HL-60 (cell line): ENCODE data around the gene PTTG1IP.

ENCODE experiments used
- DNase-seq, 2 experiments: peaks; one replicate each; pipeline ENCODE4 v3.0.0-alpha.2; 2010 to 2020; ENCODE audit warnings: low read depth in 1 of 2, low spot score in 1 of 2
- H3K27ac ChIP-seq: fragments of 250-450 bp; sonication (Bioruptor Pico); replicated peaks from 2 replicates; pipeline ENCODE4 v1.5.1; 2020; ENCODE audit warnings: mild to moderate bottlenecking, moderate library complexity
- H3K27me3 ChIP-seq: fragments of 250-450 bp; sonication (Bioruptor Pico); 2 replicates; pipeline ENCODE4 v1.5.1; 2021; ENCODE audit warnings: mild to moderate bottlenecking, moderate library complexity; ENCODE audit not compliant: insufficient read depth, poor library complexity, severe bottlenecking
- H3K4me3 ChIP-seq: replicated peaks from 2 replicates; pipeline ENCODE4 v1.5.1; 2011; ENCODE audit warnings: mild to moderate bottlenecking, control low read depth, low read length; ENCODE audit not compliant: insufficient read depth
- CTCF ChIP-seq: IDR thresholded peaks from one replicate; pipeline ENCODE4 v1.5.1; 2011; ENCODE audit warnings: low read length, control low read depth, inconsistent platforms; ENCODE audit not compliant: insufficient read depth
- GABPA ChIP-seq: IDR thresholded peaks from 2 replicates; pipeline ENCODE4 v1.6.1; 2012; ENCODE audit warnings: low read depth
- POLR2AphosphoS5 ChIP-seq: IDR thresholded peaks from 2 replicates; pipeline ENCODE4 v1.6.1; 2012; ENCODE audit warnings: low read depth
- REST ChIP-seq: IDR thresholded peaks from 2 replicates; pipeline ENCODE4 v1.6.1; 2012; ENCODE audit warnings: low read depth; ENCODE audit not compliant: insufficient replicate concordance
- SPI1 ChIP-seq: IDR thresholded peaks from 2 replicates; pipeline ENCODE4 v1.6.1; 2012; ENCODE audit warnings: low read depth, mild to moderate bottlenecking, borderline replicate concordance

PTTG1IP gene

DNA sequence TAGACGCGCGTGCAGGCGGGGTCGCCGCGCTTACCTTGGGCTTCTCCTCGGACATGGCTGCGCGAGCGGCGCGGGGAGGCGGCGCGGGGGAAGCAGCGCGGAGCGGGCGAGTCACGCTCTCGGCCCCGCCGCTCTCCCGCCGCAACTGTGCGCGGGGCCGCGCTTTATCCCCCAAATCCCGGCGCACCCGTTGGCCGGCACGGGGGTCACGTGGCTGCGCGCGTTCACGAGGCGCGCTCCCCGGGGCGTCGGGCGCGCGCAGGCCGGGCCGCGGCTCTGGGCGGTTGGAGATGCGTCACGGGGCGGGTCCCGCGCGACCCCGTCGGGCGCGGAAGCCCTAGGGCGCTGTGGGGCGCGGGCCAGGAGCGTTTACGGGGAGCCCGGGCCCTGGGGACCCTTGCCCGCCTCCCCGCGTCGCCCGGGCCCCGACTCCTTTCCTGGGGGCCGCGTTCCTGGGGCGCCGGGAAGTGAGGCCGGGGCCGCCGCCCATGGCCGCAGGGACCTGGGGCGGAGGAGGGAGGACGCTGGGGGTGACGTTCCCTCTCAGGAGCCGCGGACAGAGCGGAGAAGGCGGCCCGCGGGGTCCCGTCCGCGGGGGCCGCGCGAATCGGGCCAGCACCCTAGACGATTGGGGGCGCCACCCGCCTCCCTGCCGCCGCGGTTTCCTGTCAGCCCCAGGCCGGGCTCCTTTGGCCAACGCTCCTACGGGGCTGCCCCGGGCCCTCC, 55.4 kb downstream of the PTTG1IP start, which contains the start of gene SUMO3:
Gene SUMO3, minus strand, starts transcription at position 149 of the 726 bp plus-strand sequence. Its CDS starts 94 bp downstream, at position 55.
- peak within 1 kb of the TSS; percentile 89 for H3K27ac ChIP-seq
- DNase-seq, result peak; percentile 73 to 77
- TF ChIP-seq POLR2AphosphoS5 (peak; percentile 60; the same call in 1 of the 2 replicates), GABPA (no peak)
- no peaks in the 10 kb centered on the region for H3K27me3 ChIP-seq
- H3K4me3 ChIP-seq, result peak within 1 kb of the TSS; percentile 83

DNA sequence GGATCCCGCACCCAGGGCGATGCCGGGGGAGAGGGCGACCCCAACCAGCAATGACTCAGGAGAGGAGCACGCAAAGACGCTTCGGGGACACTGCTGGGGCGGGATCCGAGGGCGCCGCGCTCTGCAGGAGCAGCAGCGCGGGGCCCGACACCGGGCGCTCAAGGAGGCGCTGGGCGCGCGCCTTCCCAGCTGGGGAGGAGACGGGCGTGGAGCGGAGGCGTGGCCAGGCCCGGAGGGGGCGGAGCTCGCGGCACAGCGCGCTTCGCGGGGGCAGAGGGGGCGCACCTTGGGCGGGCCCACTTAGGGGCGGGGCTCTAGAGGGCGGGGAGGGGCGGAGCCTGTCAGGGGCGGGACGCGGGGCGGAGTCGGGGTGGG, 56.0 kb downstream of the PTTG1IP start:
- Histone ChIP-seq H3K27ac (peak overlapping the region; percentile 52; the same call in 1 of the 2 replicates), H3K4me3 (peak overlapping the region; percentile 83), H3K27me3 (no peaks in the 10 kb centered on the region)
- peak; percentile 88 for DNase-seq
- no peak for TF ChIP-seq REST
- no peak for TF ChIP-seq GABPA
- no peak for TF ChIP-seq SPI1
- TF ChIP-seq POLR2AphosphoS5, result no peak
- no peak for TF ChIP-seq CTCF

DNA sequence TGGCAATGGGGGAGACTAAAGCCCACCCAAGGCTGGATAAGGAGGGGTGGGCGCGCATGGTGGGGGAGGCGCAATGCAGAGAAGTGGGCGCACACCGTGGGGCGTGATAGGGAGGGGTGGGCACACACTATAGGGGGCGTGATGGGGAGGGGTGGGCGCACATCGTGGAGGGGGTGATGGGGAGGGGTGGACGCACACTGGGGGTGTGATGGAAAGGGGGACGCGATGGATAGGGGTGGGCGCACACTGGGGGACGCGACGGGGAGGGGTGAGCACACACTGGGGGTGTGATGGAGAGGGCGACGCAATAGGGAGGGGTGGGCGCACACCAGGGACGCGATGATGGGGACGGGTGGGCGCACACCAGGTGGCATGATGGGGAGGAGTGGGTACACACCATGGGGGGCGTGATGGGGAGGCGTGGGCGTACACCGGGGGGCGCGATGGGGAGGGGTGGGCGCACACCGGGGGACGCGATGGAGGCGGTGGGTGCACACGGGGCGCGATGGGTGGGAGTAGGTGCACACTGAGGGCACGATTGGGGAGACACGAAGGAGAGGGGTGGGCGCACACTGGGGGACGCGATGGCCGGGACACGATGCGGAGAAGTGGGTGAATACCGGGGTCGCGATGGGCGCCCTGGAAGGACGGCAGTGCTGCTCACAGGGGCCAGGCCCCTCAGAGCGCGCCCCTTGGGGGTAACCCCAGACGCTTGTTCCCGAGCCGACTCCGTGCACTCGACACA, 56.6 kb downstream of the PTTG1IP start:
- H3K27me3 ChIP-seq, result no peaks in the 10 kb centered on the region
- peak overlapping the region; percentile 83 for H3K4me3 ChIP-seq
- TF ChIP-seq POLR2AphosphoS5, result no peak
- no peak for TF ChIP-seq SPI1
- no peak for TF ChIP-seq REST
- no peak for TF ChIP-seq CTCF
- TF ChIP-seq GABPA, result no peak
- peak overlapping the region; percentile 52; the same call in 1 of the 2 replicates for H3K27ac ChIP-seq
- DNase-seq, result no peak

GRCh38 chr21:44815852-44816628, 57.5 kb downstream of the PTTG1IP start:
- no peak for TF ChIP-seq SPI1
- no peak for TF ChIP-seq REST
- TF ChIP-seq CTCF, result no peak
- no peak for TF ChIP-seq POLR2AphosphoS5
- Histone ChIP-seq H3K27me3 (no peaks in the 10 kb centered on the region), H3K4me3 (no peak overlapping the region), H3K27ac (no peak overlapping the region)
- no peak for DNase-seq
